ENCODE measurements around the gene GPS1.

DNA sequence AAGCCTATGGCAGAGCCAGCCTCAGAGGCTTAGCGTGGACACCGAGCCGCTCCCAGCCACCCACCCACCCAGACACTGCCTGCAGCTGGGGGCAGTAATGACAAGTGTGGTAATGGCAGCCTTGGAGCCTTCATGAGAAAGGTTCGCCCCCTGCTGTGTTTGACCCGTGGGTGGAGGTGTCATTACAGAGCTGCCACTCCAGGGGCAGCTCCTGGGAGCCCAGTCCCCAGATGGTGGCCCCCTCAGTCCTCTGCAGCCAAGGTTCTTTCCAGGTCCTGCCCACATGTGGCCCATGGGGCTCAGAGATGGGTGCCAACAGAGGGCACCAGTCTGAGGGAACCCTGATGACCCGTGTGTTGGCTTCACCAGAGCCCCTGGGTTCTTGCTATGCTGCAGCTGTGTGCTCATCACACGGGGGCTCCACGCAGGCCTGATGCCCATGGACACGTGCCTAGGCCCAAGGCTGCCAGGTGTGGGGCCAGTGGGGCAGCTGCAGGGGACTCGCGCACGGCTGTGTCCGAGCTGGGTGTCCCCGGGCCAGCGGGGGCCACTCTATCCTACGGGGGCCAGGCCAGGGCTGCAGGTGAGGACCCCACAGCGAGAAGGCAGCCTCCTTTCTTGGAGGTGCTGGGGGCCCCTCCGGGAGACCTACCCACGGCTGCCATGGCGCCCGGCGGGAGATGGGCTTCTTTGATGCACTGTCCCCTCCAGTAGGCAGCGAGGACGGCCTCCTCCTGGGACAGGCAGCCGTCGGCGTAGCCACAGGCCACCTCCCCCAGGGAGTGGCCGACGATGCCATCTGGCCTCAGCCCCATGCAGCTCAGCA lies 38.2 kb downstream of the GPS1 start:
- no peak for TF ChIP-seq TCF4 (CRISPR knock-in tag; IDR thresholded peaks at IDR 0.05; ENCODE audit: borderline replicate concordance)
- no peak for TF ChIP-seq ZC3H10 (CRISPR knock-in tag; IDR thresholded peaks at IDR 0.05)
- TF ChIP-seq ZNF565 (CRISPR knock-in tag; conservative IDR thresholded peaks at IDR 0.05; ENCODE audit: low read depth), result no peak
- no peak for TF ChIP-seq RARB (CRISPR knock-in tag; IDR thresholded peaks at IDR 0.05)
- no peak for TF ChIP-seq PATZ1 (CRISPR knock-in tag; IDR thresholded peaks at IDR 0.05; ENCODE audit: borderline replicate concordance)
- TF ChIP-seq ZFP3 (CRISPR knock-in tag; IDR thresholded peaks at IDR 0.05), result no peak
- TF ChIP-seq CSRNP3 (CRISPR knock-in tag; IDR thresholded peaks at IDR 0.05), result no peak
- TF ChIP-seq, protein P1, sequence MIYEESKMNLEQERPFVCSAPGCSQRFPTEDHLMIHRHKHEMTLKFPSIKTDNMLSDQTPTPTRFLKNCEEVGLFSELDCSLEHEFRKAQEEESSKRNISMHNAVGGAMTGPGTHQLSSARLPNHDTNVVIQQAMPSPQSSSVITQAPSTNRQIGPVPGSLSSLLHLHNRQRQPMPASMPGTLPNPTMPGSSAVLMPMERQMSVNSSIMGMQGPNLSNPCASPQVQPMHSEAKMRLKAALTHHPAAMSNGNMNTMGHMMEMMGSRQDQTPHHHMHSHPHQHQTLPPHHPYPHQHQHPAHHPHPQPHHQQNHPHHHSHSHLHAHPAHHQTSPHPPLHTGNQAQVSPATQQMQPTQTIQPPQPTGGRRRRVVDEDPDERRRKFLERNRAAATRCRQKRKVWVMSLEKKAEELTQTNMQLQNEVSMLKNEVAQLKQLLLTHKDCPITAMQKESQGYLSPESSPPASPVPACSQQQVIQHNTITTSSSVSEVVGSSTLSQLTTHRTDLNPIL (CRISPR knock-in tag; IDR thresholded peaks at IDR 0.05; ENCODE audit: low read depth), result no peak
- TF ChIP-seq ESRRG (CRISPR knock-in tag; IDR thresholded peaks at IDR 0.05), result no peak
- TF ChIP-seq ZFP30 (CRISPR knock-in tag; IDR thresholded peaks at IDR 0.05), result no peak
